DMS153 treated with DMSO at 0.1 percent for 48 hours (cell line): ENCODE data around the gene TCERG1L.
A peak's percentile ranks its signal among the peaks of the same experiment; 100 is the strongest.

ENCODE experiments used
- DNase-seq: peaks from one replicate; lab custom pipeline; 2025; ENCODE audit not compliant: unreplicated experiment; lab: John Stamatoyannopoulos, UW

Gene TCERG1L

DNA sequence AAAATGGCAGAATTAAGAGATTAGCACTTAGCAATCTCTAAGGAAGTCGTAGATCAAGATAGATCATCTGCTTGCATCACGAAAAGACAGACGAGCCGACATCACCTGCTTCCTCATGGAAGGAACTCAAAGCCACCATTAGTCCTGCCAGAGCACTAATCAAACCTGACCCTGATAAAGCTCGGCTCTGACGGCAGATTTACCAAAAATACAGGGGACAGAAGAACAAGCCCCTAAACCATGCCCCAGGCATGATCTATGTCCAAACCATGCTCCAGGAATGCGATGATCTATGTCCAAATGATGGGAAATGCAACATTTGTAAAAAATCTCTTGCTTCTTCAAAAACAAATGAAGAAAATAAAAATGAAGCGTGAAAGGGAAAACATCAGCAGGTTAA is 182.8 kb downstream of the TCERG1L start:
- DNase-seq, result no peak

- DNase-seq, result no peak
Measured at GRCh38 chr10:131127610-131128009, 183.9 kb downstream of the TCERG1L start.

DNA sequence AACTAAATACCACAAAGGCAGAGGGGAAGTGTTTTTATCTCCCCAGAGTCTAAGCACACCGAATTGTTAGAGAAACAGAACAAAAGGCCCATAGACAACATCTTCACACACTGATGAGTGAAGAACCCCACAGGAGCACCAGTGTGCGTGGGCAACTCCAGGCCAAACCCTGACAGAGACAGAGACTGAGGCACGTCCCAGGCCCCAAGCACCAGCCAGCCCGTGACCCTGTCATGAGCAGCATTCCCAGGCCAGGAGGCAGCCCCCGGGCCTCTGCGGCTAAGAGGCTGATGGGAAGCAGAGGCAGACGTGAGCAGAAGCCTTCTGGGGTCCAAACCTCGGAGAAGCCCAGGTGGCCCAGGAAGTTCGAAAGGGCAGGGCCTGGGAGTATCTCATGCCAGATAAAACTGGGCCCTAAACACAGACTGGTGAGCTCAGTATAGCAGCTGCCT is 184.4 kb downstream of the TCERG1L start:
- DNase-seq, result no peak

DNA sequence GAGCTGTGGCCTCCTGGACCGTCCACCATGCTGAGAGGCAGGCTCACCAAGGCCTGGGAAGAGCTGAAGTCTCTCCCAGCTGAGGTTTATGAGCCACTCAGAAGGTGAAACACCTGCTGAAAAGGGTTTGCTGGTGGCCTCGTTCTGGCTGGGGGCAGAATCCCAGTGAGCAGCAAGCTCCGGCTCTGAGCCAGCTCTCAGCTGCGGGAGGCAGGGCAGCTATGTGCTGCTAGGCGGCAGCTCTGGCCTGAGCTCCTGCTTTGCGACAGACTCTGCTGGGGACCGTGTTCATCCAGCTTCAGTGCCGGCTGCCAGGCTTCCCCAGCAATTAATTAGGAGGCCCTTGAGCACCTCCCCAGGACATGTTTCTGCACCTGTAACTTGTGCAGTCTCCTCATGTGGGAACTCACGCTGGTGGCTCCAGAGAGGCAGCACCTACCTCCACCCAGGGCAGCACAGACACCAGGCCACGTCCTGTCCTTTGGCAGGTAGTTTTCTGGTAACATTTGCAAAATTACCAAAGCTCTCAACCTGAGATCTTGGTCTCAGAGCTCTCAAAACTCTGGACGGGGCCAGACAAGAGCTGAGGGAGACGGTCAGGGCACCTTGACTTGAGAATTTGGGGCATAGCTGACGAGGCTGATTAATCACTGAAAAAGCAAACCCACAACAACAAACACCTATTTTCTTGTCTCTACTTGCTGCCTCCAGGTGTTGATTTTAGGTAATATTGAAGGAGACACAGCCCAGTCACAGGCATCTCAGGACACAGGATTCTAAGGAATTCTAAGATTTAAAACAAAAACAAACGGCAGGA is 185.0 kb downstream of the TCERG1L start:
- peak; percentile 13 for DNase-seq

- DNase-seq, result no peak
Measured at GRCh38 chr10:131125511-131126225, 185.9 kb downstream of the TCERG1L start.

DNA sequence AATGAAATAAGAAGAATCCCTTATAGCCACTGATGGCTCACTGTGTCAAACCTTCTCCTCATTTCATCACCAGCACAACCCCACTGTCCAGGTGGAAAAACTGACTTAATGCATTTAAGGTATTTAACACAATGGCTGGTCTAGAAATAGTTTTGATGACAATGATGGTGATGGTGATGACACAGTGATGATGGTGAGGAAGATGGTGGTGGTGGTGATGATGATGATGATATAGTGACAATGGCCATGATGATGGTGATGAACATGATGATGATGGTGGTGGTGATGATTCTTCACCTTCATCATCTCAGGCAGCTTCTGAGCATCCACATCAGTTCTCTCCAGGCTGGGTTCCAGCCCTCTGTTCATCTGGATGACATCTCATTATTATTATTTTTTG is 186.6 kb downstream of the TCERG1L start:
- DNase-seq, result no peak

GRCh38 chr10:131123496-131123895 is 188.0 kb downstream of the TCERG1L start:
- no peak for DNase-seq

DNA sequence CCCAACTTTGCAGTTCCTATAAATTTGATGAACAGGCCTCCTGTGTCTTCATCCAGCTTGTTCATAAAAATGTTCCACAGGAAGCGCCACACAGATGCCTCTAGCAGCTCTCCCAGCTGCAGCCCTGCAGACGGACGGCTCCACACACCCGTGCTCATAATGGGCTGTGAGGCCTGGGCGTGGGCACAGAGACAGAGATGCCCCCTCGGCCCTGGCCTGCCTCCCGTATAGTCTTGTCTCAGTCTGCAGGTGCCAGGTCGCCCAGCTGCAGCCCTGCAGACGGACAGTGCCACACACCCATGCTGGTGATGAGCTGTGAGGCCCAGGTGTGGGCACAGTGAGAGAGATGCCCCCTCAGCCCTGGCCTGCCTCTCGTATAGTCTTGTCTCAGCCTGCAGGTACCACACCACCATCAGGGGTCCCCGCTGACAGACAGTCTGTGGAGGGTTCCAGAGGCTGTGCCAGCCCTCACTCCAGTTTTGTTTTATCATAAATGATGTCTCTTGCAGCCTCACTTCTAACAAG is 189.9 kb downstream of the TCERG1L start:
- DNase-seq, result no peak

DNA sequence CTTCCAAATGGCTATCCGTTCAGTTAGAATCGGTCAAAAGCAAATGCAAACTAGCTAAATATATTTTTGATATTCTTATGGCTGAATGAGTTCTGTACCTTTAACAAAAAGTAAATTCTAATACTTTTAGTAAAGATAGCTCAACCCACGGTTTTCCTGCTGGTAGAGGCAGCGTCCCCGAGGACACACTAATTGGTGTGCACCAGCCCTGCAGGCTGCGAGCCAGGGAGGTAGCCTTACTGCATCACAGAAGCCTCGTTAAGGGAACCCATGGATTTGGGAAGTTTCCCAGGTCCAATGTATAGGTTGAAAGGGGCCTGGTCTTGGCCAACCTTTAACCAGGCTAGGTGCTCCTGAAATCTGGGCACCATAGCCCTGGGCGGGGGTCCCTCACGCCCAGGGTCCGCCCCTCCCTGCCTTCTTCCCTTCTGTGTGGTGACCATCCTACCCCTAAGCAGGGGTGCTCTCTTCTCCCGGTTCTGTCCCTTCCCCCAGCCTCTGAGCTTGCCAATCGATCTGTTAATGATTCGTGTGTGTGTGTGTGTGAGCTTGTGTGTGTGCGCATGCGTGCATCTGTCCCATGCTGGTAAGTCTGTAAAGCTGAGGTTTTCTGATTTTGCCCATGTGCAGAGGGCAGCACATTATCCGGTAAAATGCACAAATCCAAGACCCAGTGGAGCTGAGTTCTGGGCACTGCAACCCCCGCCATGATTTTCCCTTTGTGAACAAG is 191.7 kb downstream of the TCERG1L start:
- no peak for DNase-seq

DNA sequence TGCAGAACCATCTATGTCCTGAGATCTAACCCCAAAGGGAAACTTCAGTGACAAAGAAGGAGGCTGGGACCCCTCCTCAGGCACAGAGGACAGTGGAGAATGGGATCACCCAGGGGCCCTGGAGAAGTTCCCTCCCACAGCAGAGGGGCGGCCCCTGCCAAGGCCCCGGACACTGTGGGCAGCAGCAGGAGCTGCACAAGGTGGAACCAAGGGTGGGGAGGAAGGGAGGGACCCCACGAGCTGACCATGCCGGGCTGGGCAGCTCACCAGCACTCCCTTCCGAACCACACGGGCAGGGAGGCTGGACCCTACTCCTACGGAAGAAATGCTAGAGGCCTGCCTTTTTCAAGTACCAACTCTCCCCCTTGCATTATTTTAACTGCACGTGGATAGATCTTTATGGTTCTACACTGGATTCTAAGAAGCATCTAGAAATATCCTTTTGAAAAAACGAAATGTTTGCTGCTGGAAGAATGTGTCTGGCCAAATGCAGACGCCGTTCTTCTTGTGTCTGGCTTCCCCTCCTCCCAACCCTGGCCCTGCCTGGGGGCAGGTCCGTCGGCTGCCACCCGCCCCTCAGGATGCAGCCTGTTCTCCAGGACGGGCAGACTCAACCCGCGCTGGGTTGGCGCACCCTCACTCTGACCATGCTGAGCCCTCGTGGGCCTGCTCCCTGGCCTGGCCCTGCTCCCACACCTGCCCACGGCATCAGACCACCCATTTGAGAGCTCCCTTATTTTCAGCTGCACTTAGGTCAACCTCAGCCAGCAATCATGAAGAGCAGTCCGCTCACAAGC is 193.9 kb downstream of the TCERG1L start:
- no peak for DNase-seq

DNA sequence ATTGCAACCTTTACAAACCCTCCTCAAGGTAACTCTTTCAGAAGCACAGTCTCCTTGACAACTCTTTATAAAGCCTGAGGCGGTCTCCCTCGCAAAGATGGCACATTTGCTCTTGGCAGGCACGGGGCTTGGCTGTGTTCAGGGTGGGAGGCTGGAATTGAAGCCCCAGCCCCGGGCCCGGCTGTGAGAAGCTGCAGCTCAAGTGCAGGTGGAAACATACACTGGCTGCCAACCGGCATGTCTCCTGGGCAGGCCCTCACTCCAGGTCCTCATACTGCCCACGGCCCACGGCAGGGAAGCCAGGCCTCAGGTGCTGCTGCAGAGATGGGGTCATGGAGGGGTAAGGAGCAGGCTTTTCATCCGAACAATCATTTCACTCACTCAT is 194.5 kb downstream of the TCERG1L start:
- DNase-seq, result no peak

GRCh38 chr10:131116216-131116990 is 195.1 kb downstream of the TCERG1L start:
- no peak for DNase-seq

DNA sequence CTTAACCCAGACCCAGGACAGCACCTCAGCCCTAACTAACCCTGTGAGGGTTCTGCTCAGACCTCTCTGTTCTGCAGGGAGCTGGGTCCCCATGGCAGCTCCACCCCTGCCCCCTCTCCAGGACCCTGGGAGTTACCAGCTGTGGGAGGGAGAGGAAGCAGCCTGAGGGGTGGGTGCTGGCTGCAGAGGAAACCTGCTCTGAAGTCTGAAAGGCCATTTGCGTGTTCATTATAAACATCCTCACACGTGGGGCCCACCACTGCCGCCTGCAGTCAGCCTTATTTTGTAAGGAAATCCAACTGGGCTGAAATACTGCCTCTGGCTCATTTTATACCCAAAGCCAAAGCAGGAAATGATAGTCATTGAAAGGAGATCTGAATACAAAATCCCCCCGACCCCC is 195.7 kb downstream of the TCERG1L start:
- no peak for DNase-seq

DNA sequence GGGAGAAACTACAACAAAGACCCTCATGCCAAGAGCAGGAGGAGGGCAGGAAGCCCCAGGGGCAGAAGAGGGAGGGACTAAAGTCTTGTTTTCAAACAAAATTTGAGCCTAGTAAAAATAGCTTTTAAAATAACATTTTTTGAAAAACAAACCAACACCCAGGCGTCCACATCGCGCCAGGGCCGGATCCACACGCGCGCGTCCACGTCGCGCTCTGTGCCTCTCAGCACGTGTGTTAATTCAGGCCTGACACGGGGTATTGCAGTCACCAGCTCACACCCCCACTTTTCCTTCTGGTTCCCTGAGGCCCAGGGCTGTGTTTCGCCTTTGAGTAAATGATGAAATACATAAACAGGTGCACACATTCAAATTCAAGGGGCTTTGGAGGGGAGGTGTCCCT is 196.2 kb downstream of the TCERG1L start:
- no peak for DNase-seq

- DNase-seq, result no peak
Measured at GRCh38 chr10:131114846-131115245, 196.7 kb downstream of the TCERG1L start.

DNA sequence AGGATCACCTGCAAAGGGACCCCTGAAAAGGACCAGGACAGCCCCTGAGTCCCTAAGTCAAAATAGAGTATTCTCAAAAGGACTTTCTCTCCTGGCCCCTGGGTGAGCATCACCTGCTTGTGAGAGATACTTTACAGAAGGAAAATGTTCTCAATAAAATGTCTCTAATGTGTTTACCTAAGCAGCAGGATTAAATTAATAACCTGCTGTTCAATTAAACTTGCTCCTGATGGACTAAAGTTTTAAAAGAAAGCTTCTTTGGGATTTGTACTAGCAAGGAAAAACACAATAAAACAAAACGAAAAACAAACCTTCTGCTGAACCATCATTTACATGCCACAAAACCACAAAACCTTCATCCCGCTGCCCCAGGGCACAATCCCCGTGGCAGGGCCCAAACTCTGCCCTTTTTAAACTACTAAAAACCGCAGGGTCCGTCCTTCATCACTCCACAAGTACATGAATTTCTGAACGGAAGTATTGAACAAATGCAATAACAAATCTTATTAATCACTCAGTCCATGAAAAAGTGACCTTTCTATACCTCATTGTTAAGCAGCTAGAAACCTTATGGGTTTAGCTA is 197.7 kb downstream of the TCERG1L start:
- no peak for DNase-seq

DNA sequence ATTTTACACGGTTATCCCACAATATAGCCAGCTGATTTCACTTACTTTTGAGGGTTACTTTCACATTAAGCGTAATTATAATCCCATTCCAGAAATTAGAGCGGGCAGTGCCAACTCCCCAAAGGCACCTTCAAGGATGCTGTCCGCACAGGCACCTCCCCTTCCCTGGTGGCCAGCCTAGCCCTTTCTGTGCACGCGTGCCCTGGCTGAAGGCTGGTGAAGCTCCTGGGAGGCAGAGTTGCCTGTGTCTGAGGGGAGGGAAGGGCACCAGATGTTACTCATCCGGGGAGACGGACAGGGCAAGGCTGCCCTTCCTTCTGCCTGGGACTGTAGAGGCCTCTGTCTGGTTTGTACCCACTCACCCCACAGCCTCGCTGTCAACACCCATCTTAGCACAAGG is 198.4 kb downstream of the TCERG1L start:
- no peak for DNase-seq

- no peak for DNase-seq
Measured at GRCh38 chr10:131112691-131113090, 198.8 kb downstream of the TCERG1L start.

DNA sequence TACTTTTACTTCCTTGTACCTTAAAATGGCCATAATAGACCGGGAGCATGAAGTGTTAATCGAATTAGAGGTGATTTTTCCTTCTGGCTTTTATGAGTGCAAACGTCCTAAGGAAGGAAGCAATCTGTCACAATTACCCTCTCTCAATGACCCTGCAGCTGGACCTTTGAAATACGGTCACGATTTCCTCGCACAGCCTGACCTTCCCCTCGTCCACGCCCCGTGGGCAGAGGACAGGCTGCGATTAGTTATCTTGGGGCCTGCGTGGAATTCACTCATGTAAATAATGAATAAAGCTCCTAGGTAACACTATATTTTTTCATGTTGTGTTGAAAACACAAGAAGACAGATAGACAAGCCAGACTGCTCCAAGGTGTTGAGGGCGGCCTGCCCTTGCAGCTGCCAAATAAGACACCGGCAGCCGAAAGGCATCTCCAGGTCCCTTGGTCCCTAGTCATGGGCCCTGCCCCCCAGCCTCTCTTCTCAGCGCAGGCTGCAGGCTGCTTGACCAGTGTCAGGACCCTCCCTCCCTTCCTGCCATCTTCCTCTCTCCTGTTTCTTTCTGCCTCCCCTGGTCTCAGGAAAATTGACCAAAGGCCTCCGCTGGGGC is 199.9 kb downstream of the TCERG1L start:
- no peak for DNase-seq
